Erythroblast (primary cell): Measurements from ENCODE around the gene STOX2.

Experiments used
- GATA1 ChIP-seq: IDR thresholded peaks from 2 replicates; pipeline ENCODE4 v1.6.1; 2011; ENCODE audit warnings: low read depth, mild to moderate bottlenecking, control low read depth, low read length, moderate library complexity
- POLR2A ChIP-seq: IDR thresholded peaks from 2 replicates; pipeline ENCODE4 v1.6.1; 2011; ENCODE audit warnings: mild to moderate bottlenecking, low read length

GRCh38 chr4:184012937-184013336 is 107.8 kb downstream of the STOX2 start:
- TF ChIP-seq POLR2A (no peak), GATA1 (no peak)
